HepG2 (cell line): ENCODE measurements around the gene CD209. TPM values are rescaled to one million over a fixed set of nuclear protein-coding genes. Genes with fewer than 3 reads are reported as not detected.

Experiments
- AKNA ChIP-seq: sonication (generic); formaldehyde crosslinking; IDR thresholded peaks from 2 replicates; pipeline ENCODE4 v1.4.0; 2020; ENCODE audit warnings: missing genetic modification reagents, borderline replicate concordance
- DZIP1 ChIP-seq: sonication (generic); formaldehyde crosslinking; IDR thresholded peaks from 2 replicates; pipeline ENCODE4 v1.5.0; 2020; ENCODE audit warnings: mild to moderate bottlenecking, missing genetic modification reagents
- ZNF235 ChIP-seq: sonication (generic); formaldehyde crosslinking; IDR thresholded peaks from 2 replicates; pipeline ENCODE4 v1.8.1; 2023; ENCODE audit warnings: mild to moderate bottlenecking, missing genetic modification reagents, borderline replicate concordance
- ZNF558 ChIP-seq: sonication (generic); formaldehyde crosslinking; IDR thresholded peaks from 2 replicates; pipeline ENCODE4 v1.9.0; 2022; ENCODE audit warnings: mild to moderate bottlenecking, missing genetic modification reagents, borderline replicate concordance
- ZNF609 ChIP-seq: sonication (generic); formaldehyde crosslinking; IDR thresholded peaks from 2 replicates; pipeline ENCODE4 v1.4.0; 2020; ENCODE audit warnings: mild to moderate bottlenecking, missing genetic modification reagents, borderline replicate concordance
- ZNF704 ChIP-seq: sonication (generic); formaldehyde crosslinking; IDR thresholded peaks from 2 replicates; pipeline ENCODE4 v1.8.1; 2023; ENCODE audit warnings: mild to moderate bottlenecking, inconsistent platforms, moderate library complexity, missing genetic modification reagents, borderline replicate concordance
- polyA plus RNA-seq, 8 experiments: library from polyadenylated mRNA; depleted of rRNA in 3 of 8; stranded (reverse) in 7 of 8; unstranded in 1 of 8; fragments of >200 nt; fragmentation: Illumina TruSeq in 4 of 8; extraction: Trizol in 4 of 8; gene quantifications; 2 replicates each; pipeline versions ENCODE4 v1.2.1 to v1.2.3, GENCODE V29; 2011 to 2016; ENCODE audit warnings: low read depth in 4 of 8, missing spikeins in 1 of 8, mixed read lengths in 1 of 8; ENCODE audit not compliant: insufficient read depth in 1 of 8
- total RNA-seq, 5 experiments: library from RNA; depleted of rRNA; stranded (reverse); fragments of >200 nt; fragmentation: Illumina TruSeq; extraction: Trizol; gene quantifications; 2 replicates each; pipeline ENCODE4 v1.2.3, GENCODE V29; 2016; ENCODE audit warnings: low read depth in 1 of 5
- TF ChIP-seq, protein P1 (sequence below): IDR thresholded peaks from 2 replicates; pipeline ENCODE4 v1.6.1; 2016; ENCODE audit warnings: low read depth, missing genetic modification reagents, missing compliant biosample characterization

Gene CD209
- total and polyA plus RNA-seq, 2 of the 13 experiments (the other 11 are each of a cell fraction or from before 2014, with no cell fraction given) = not detected

GRCh38 chr19:7793493-7793892 lies 46.2 kb upstream of the CD209 start (continued):
- no peak for TF ChIP-seq ZNF609 (CRISPR knock-in tag)
- TF ChIP-seq, protein P1, sequence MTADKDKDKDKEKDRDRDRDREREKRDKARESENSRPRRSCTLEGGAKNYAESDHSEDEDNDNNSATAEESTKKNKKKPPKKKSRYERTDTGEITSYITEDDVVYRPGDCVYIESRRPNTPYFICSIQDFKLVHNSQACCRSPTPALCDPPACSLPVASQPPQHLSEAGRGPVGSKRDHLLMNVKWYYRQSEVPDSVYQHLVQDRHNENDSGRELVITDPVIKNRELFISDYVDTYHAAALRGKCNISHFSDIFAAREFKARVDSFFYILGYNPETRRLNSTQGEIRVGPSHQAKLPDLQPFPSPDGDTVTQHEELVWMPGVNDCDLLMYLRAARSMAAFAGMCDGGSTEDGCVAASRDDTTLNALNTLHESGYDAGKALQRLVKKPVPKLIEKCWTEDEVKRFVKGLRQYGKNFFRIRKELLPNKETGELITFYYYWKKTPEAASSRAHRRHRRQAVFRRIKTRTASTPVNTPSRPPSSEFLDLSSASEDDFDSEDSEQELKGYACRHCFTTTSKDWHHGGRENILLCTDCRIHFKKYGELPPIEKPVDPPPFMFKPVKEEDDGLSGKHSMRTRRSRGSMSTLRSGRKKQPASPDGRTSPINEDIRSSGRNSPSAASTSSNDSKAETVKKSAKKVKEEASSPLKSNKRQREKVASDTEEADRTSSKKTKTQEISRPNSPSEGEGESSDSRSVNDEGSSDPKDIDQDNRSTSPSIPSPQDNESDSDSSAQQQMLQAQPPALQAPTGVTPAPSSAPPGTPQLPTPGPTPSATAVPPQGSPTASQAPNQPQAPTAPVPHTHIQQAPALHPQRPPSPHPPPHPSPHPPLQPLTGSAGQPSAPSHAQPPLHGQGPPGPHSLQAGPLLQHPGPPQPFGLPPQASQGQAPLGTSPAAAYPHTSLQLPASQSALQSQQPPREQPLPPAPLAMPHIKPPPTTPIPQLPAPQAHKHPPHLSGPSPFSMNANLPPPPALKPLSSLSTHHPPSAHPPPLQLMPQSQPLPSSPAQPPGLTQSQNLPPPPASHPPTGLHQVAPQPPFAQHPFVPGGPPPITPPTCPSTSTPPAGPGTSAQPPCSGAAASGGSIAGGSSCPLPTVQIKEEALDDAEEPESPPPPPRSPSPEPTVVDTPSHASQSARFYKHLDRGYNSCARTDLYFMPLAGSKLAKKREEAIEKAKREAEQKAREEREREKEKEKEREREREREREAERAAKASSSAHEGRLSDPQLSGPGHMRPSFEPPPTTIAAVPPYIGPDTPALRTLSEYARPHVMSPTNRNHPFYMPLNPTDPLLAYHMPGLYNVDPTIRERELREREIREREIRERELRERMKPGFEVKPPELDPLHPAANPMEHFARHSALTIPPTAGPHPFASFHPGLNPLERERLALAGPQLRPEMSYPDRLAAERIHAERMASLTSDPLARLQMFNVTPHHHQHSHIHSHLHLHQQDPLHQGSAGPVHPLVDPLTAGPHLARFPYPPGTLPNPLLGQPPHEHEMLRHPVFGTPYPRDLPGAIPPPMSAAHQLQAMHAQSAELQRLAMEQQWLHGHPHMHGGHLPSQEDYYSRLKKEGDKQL (CRISPR knock-in tag) = no peak
- TF ChIP-seq DZIP1 (CRISPR knock-in tag) = no peak
- no peak for TF ChIP-seq AKNA
- no peak for TF ChIP-seq ZNF558 (CRISPR knock-in tag)
- TF ChIP-seq ZNF704 (CRISPR knock-in tag) = no peak
- TF ChIP-seq ZNF235 = no peak
